Measurements from ENCODE around the gene CFAP298.

DNA sequence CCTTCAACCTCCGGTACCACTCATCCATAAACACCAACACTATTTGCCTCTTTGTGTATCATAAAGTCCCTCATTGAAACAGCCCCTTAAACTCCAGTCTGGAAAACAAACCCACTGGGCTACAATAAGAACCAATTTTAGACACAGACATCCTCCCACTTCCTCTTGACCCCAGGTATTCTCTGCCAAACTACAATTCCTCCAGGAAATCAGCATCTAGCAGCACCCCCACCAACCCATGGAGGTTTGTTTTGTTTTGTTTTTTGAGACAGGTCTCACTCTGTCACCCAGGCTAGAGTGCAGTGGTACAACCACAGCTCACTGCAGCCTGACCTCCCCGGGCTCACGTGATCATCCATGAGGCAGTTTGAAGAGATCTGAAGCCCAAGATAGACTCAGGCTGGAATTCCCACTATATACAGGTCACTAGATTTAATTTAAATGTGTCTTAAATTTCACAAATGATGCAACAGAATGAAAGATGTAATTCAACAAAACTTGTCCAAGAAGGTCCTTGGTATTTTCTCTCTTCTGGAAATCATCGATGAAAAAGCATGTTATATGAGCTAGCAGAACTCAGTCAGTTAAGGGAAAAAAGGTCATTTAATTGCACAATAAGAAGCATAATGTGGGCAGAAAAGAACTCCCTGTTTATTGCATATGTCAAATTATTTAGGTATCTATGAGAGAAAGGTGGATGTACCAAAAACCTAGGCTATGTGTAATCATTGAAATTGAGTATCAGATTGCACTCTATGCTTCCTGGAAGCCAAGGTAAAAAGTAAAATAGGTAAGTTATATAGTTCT is 57.1 kb downstream of the CFAP298 start:
- TF ChIP-seq, protein P1, sequence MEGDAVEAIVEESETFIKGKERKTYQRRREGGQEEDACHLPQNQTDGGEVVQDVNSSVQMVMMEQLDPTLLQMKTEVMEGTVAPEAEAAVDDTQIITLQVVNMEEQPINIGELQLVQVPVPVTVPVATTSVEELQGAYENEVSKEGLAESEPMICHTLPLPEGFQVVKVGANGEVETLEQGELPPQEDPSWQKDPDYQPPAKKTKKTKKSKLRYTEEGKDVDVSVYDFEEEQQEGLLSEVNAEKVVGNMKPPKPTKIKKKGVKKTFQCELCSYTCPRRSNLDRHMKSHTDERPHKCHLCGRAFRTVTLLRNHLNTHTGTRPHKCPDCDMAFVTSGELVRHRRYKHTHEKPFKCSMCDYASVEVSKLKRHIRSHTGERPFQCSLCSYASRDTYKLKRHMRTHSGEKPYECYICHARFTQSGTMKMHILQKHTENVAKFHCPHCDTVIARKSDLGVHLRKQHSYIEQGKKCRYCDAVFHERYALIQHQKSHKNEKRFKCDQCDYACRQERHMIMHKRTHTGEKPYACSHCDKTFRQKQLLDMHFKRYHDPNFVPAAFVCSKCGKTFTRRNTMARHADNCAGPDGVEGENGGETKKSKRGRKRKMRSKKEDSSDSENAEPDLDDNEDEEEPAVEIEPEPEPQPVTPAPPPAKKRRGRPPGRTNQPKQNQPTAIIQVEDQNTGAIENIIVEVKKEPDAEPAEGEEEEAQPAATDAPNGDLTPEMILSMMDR (IDR thresholded peaks at IDR 0.05): no peak
- TF ChIP-seq POLR2A (IDR thresholded peaks at IDR 0.05) (no peak), POLR2AphosphoS5 (IDR thresholded peaks at IDR 0.05) (no peak), EP300 (IDR thresholded peaks at IDR 0.05) (no peak)
